GM12892 (cell line): ENCODE results near the gene SFXN5.

ENCODE experiments used
- POLR2A ChIP-seq: IDR thresholded peaks from 2 replicates; pipeline ENCODE4 v1.6.1; 2011; ENCODE audit warnings: low read depth, low read length, control low read depth
- POLR2AphosphoS5 ChIP-seq: IDR thresholded peaks from 2 replicates; pipeline ENCODE4 v1.6.1; 2011; ENCODE audit warnings: low read depth, low read length, control low read depth

- TF ChIP-seq POLR2A = no peak
- TF ChIP-seq POLR2AphosphoS5 = no peak
Measured at GRCh38 chr2:73110168-73111072, 38.9 kb upstream of the SFXN5 start.
